GM23338 (cell line): ENCODE data around the gene STAC2. TPM values are rescaled to one million over a fixed set of nuclear protein-coding genes. Genes with fewer than 3 reads are reported as not detected.

Experiments used
- ATAC-seq: fragments of 200-7000 bp; cut with Tn5 transposase; 3 replicates; pipeline ENCODE4 v1.9.1; 2020
- DNase-seq: peaks from one replicate; pipeline ENCODE4 v3.0.0-alpha.2; 2015; ENCODE audit warnings: low spot score
- H2AFZ ChIP-seq: fragments of 200-600 bp; sonication (generic); 2 replicates; pipeline ENCODE4 v1.8.0; 2016; ENCODE audit warnings: antibody characterized with exemption, mild to moderate bottlenecking, moderate library complexity
- H3F3A ChIP-seq: fragments of 200-600 bp; sonication (generic); replicated peaks from 2 replicates; pipeline ENCODE4 v1.8.0; 2017; ENCODE audit warnings: antibody characterized with exemption, mixed run types, low read depth
- H3K27ac ChIP-seq: fragments of 200-600 bp; sonication (generic); 2 replicates; pipeline ENCODE4 v1.6.1; 2016; ENCODE audit warnings: low read depth
- H3K27me3 ChIP-seq: fragments of 200-600 bp; sonication (generic); 2 replicates; pipeline ENCODE4 v1.8.0; 2016; ENCODE audit warnings: mild to moderate bottlenecking, mixed run types, moderate library complexity; ENCODE audit not compliant: insufficient read depth
- H3K36me3 ChIP-seq: fragments of 200-600 bp; sonication (generic); 2 replicates; pipeline ENCODE4 v1.8.0; 2016; ENCODE audit warnings: mild to moderate bottlenecking; ENCODE audit not compliant: insufficient read depth
- H3K4me1 ChIP-seq: fragments of 200-600 bp; sonication (generic); 2 replicates; pipeline ENCODE4 v1.8.0; 2016; ENCODE audit warnings: mild to moderate bottlenecking, moderate library complexity; ENCODE audit not compliant: insufficient read depth
- H3K4me2 ChIP-seq: fragments of 200-600 bp; sonication (generic); 2 replicates; pipeline ENCODE4 v1.7.1; 2017; ENCODE audit warnings: mixed run types
- H3K4me3 ChIP-seq: fragments of 200-600 bp; sonication (generic); 2 replicates; pipeline ENCODE4 v1.6.1; 2016; ENCODE audit warnings: mixed run types
- H3K79me2 ChIP-seq: fragments of 200-600 bp; sonication (generic); replicated peaks from 2 replicates; pipeline ENCODE4 v1.8.0; 2017; ENCODE audit warnings: mild to moderate bottlenecking; ENCODE audit not compliant: insufficient read depth
- H3K9me2 ChIP-seq: fragments of 200-600 bp; sonication (generic); 2 replicates; pipeline ENCODE4 v1.8.0; 2017; ENCODE audit not compliant: insufficient read depth
- H4K20me1 ChIP-seq: fragments of 200-600 bp; sonication (generic); replicated peaks from 2 replicates; pipeline ENCODE4 v1.8.0; 2017; ENCODE audit warnings: mild to moderate bottlenecking; ENCODE audit not compliant: insufficient read depth
- H3K27ac Mint-ChIP-seq: 2 replicates; pipeline ENCODE4 v1.8.0; 2020; ENCODE audit warnings: inconsistent platforms, mild to moderate bottlenecking, moderate library complexity, mixed read lengths
- H3K27me3 Mint-ChIP-seq: 3 replicates; pipeline ENCODE4 v1.8.0; 2022; ENCODE audit warnings: low read depth, mild to moderate bottlenecking, moderate library complexity, mixed read lengths, inconsistent platforms; ENCODE audit not compliant: insufficient read depth, poor library complexity
- H3K36me3 Mint-ChIP-seq: 3 replicates; pipeline ENCODE4 v1.8.0; 2021; ENCODE audit warnings: low read depth, mild to moderate bottlenecking, inconsistent platforms, moderate library complexity, mixed read lengths
- H3K4me1 Mint-ChIP-seq: 3 replicates; pipeline ENCODE4 v1.8.0; 2020; ENCODE audit warnings: mild to moderate bottlenecking, inconsistent platforms, mixed read lengths
- H3K4me3 Mint-ChIP-seq: 3 replicates; pipeline ENCODE4 v1.8.0; 2021; ENCODE audit warnings: moderate library complexity, mild to moderate bottlenecking, inconsistent platforms, mixed read lengths
- H3K9me3 Mint-ChIP-seq: 3 replicates; pipeline ENCODE4 v1.8.0; 2020; ENCODE audit warnings: moderate library complexity, mild to moderate bottlenecking, inconsistent platforms, mixed read lengths
- CREB1 ChIP-seq: fragments of 250-450 bp; sonication (Bioruptor Pico); IDR thresholded peaks from 2 replicates; pipeline ENCODE4 v1.5.0; 2020; ENCODE audit warnings: low read depth, mild to moderate bottlenecking, moderate library complexity
- CTCF ChIP-seq, 2 experiments: fragments of 200-600 bp in 1 of 2; sonication (generic) in 1 of 2; conservative IDR thresholded peaks; 2 replicates each; pipeline versions ENCODE4 v1.5.1 to v1.6.1; 2016 to 2017; ENCODE audit warnings: antibody characterized with exemption in 2 of 2, low read depth in 2 of 2, mild to moderate bottlenecking in 2 of 2, moderate library complexity in 1 of 2
- EZH2 ChIP-seq: fragments of 200-600 bp; sonication (generic); IDR thresholded peaks from one replicate; pipeline ENCODE4 v1.8.0; 2017; ENCODE audit warnings: antibody characterized with exemption, mild to moderate bottlenecking, low read depth; ENCODE audit not compliant: unreplicated experiment
- EZH2phosphoT487 ChIP-seq: fragments of 200-600 bp; sonication (generic); IDR thresholded peaks from one replicate; pipeline ENCODE4 v1.8.1; 2018; ENCODE audit warnings: antibody characterized with exemption; ENCODE audit not compliant: unreplicated experiment
- JUNB ChIP-seq: IDR thresholded peaks from one replicate; pipeline ENCODE4 v1.6.1; 2016; ENCODE audit warnings: antibody characterized with exemption; ENCODE audit not compliant: unreplicated experiment
- NANOG ChIP-seq: IDR thresholded peaks from 2 replicates; pipeline ENCODE4 v1.6.1; 2016; ENCODE audit warnings: antibody characterized with exemption, borderline replicate concordance
- POLR2AphosphoS5 ChIP-seq: IDR thresholded peaks from 2 replicates; pipeline ENCODE4 v1.6.1; 2016; ENCODE audit warnings: antibody characterized with exemption, low read depth
- ZNF331 ChIP-seq: fragments of 250-450 bp; sonication (Bioruptor Pico); IDR thresholded peaks from 2 replicates; pipeline ENCODE4 v1.5.0; 2020; ENCODE audit warnings: low read depth, mild to moderate bottlenecking, moderate library complexity
- polyA plus RNA-seq: library from polyadenylated mRNA; unstranded; fragments of >200 nt; fragmentation: Nextera tagmentation; extraction: Ambion mirVana; gene quantifications from 2 replicates; pipeline ENCODE4 v1.2.1, GENCODE V29; 2016
- total RNA-seq: library from RNA; depleted of rRNA; stranded (reverse); fragments of >200 nt; shearing (Covaris generic); gene quantifications from 2 replicates; pipeline ENCODE4 v1.2.3, GENCODE V29; 2014
- TF ChIP-seq, protein P1 (sequence below): IDR thresholded peaks from one replicate; pipeline ENCODE4 v1.6.1; 2018; ENCODE audit warnings: antibody characterized with exemption; ENCODE audit not compliant: unreplicated experiment
- TF ChIP-seq, protein P2 (sequence below): IDR thresholded peaks from 2 replicates; pipeline ENCODE4 v1.6.1; 2016; ENCODE audit warnings: antibody characterized with exemption

STAC2 gene
- total and polyA plus RNA-seq, 2 experiments from 2014 or later: 1.9 to 3.1 TPM

GRCh38 chr17:39217734-39218369 lies 7.9 kb downstream of the STAC2 start (continued):
- TF ChIP-seq, protein P1, sequence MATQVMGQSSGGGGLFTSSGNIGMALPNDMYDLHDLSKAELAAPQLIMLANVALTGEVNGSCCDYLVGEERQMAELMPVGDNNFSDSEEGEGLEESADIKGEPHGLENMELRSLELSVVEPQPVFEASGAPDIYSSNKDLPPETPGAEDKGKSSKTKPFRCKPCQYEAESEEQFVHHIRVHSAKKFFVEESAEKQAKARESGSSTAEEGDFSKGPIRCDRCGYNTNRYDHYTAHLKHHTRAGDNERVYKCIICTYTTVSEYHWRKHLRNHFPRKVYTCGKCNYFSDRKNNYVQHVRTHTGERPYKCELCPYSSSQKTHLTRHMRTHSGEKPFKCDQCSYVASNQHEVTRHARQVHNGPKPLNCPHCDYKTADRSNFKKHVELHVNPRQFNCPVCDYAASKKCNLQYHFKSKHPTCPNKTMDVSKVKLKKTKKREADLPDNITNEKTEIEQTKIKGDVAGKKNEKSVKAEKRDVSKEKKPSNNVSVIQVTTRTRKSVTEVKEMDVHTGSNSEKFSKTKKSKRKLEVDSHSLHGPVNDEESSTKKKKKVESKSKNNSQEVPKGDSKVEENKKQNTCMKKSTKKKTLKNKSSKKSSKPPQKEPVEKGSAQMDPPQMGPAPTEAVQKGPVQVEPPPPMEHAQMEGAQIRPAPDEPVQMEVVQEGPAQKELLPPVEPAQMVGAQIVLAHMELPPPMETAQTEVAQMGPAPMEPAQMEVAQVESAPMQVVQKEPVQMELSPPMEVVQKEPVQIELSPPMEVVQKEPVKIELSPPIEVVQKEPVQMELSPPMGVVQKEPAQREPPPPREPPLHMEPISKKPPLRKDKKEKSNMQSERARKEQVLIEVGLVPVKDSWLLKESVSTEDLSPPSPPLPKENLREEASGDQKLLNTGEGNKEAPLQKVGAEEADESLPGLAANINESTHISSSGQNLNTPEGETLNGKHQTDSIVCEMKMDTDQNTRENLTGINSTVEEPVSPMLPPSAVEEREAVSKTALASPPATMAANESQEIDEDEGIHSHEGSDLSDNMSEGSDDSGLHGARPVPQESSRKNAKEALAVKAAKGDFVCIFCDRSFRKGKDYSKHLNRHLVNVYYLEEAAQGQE: no peak
- TF ChIP-seq NANOG (no peak), CREB1 (CRISPR knock-in tag) (no peak), EZH2 (no peak), JUNB (no peak), CTCF (conservative IDR thresholded peaks at IDR 0.05; ENCODE audit: low read depth in 2 of 2) (no peak), ZNF331 (no peak)
- TF ChIP-seq, protein P2, sequence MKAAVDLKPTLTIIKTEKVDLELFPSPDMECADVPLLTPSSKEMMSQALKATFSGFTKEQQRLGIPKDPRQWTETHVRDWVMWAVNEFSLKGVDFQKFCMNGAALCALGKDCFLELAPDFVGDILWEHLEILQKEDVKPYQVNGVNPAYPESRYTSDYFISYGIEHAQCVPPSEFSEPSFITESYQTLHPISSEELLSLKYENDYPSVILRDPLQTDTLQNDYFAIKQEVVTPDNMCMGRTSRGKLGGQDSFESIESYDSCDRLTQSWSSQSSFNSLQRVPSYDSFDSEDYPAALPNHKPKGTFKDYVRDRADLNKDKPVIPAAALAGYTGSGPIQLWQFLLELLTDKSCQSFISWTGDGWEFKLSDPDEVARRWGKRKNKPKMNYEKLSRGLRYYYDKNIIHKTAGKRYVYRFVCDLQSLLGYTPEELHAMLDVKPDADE: no peak

- Histone ChIP-seq H3K36me3 (no peaks in the 10 kb centered on the region), H4K20me1 (no peaks in the 10 kb centered on the region), H3K27ac (no peak overlapping the region), H3K4me2 (no peak overlapping the region), H2AFZ (no peak overlapping the region), H3K27me3 (peaks cover 29% of the 10 kb centered on the region), H3K9me2 (no peaks in the 10 kb centered on the region), H3K4me1 (peaks cover 16% of the 10 kb centered on the region), H3K4me3 (no peak overlapping the region), H3F3A (0 out of 2 replicates have a peak, but pooled peaks cover 2% of the 10 kb centered on the region), H3K79me2 (no peaks in the 10 kb centered on the region)
- DNase-seq (no peak), ATAC-seq (no peak)
- Mint-ChIP-seq H3K36me3 (no peaks in the 10 kb centered on the region), H3K27ac (no peak overlapping the region), H3K27me3 (peaks cover 32% of the 10 kb centered on the region), H3K9me3 (no peaks in the 10 kb centered on the region), H3K4me3 (no peak overlapping the region), H3K4me1 (peaks cover 30% of the 10 kb centered on the region)
- TF ChIP-seq JUNB: no peak
- TF ChIP-seq, protein P1: no peak
- no peak for TF ChIP-seq EZH2
- no peak for TF ChIP-seq EZH2phosphoT487
- TF ChIP-seq ZNF331: no peak
- TF ChIP-seq POLR2AphosphoS5: no peak
- no peak for TF ChIP-seq CREB1 (CRISPR knock-in tag)
- no peak for TF ChIP-seq NANOG
- TF ChIP-seq CTCF (conservative IDR thresholded peaks at IDR 0.05; ENCODE audit: low read depth in 2 of 2): no peak
- TF ChIP-seq, protein P2: no peak
Measured at GRCh38 chr17:39213852-39214251, 11.9 kb downstream of the STAC2 start.
